IPS DF 6.9 (cell line): ENCODE results near the gene RPL13.

Experiments used
- DNase-seq: peaks from one replicate; pipeline ENCODE4 v3.0.0-alpha.2; 2013; ENCODE audit warnings: low read depth, low spot score
- H3K27ac ChIP-seq: one replicate; pipeline ENCODE4 v1.5.1; 2013; ENCODE audit warnings: low read length, control low read depth
- H3K27me3 ChIP-seq: 2 replicates; pipeline ENCODE4 v1.6.1; 2013; ENCODE audit warnings: mild to moderate bottlenecking, low read length; ENCODE audit not compliant: control insufficient read depth, insufficient read depth
- H3K36me3 ChIP-seq: 2 replicates; pipeline ENCODE4 v1.6.1; 2013; ENCODE audit warnings: low read length; ENCODE audit not compliant: control insufficient read depth, insufficient read depth
- H3K4me1 ChIP-seq: 2 replicates; pipeline ENCODE4 v1.6.1; 2013; ENCODE audit warnings: low read length; ENCODE audit not compliant: control insufficient read depth, insufficient read depth
- H3K4me3 ChIP-seq: 2 replicates; pipeline ENCODE4 v1.5.1; 2013; ENCODE audit warnings: mild to moderate bottlenecking, low read length
- H3K9me3 ChIP-seq: 2 replicates; pipeline ENCODE4 v1.6.1; 2013; ENCODE audit warnings: low read length, inconsistent platforms; ENCODE audit not compliant: control insufficient read depth, insufficient read depth
- WGBS: extraction: QIAGEN DNeasy Blood & Tissue Kit; methylation state at CpG from one replicate; pipeline ENCODE4 v1.1.7; 2013; ENCODE audit warnings: mixed read lengths, missing lambda C conversion rate; ENCODE audit not compliant: insufficient read length, insufficient coverage; 5-methylcytosine and 5-hydroxymethylcytosine counted together

Gene RPL13

GRCh38 chr16:89544713-89545043 is 15.8 kb upstream of the RPL13 start:
- no peak overlapping the region for H3K4me3 ChIP-seq
- no CpG with 5 or more reads among the region's 13 CpGs for WGBS
- no peaks in the 10 kb centered on the region for H3K27me3 ChIP-seq
- H3K36me3 ChIP-seq = peaks cover 21% of the 10 kb centered on the region
- no peak overlapping the region for H3K27ac ChIP-seq
- no peaks in the 10 kb centered on the region for H3K4me1 ChIP-seq
- no peak for DNase-seq
- H3K9me3 ChIP-seq = no peaks in the 10 kb centered on the region

GRCh38 chr16:89545044-89545830 is 15.2 kb upstream of the RPL13 start:
- H3K9me3 ChIP-seq = no peaks in the 10 kb centered on the region
- H3K36me3 ChIP-seq = peaks cover 21% of the 10 kb centered on the region
- H3K4me1 ChIP-seq = no peaks in the 10 kb centered on the region
- no peaks in the 10 kb centered on the region for H3K27me3 ChIP-seq
- no peak overlapping the region for H3K27ac ChIP-seq
- WGBS = no CpG with 5 or more reads among the region's 17 CpGs
- H3K4me3 ChIP-seq = no peak overlapping the region
- DNase-seq = no peak

- no peak overlapping the region for H3K27ac ChIP-seq
- no peak overlapping the region for H3K4me3 ChIP-seq
- H3K4me1 ChIP-seq = no peaks in the 10 kb centered on the region
- WGBS = no CpG with 5 or more reads among the region's 26 CpGs
- no peaks in the 10 kb centered on the region for H3K27me3 ChIP-seq
- peaks cover 25% of the 10 kb centered on the region for H3K36me3 ChIP-seq
- H3K9me3 ChIP-seq = no peaks in the 10 kb centered on the region
- DNase-seq = no peak
Observed at GRCh38 chr16:89545831-89546574, 14.5 kb upstream of the RPL13 start.

GRCh38 chr16:89546781-89547180 is 13.7 kb upstream of the RPL13 start:
- no peak overlapping the region for H3K27ac ChIP-seq
- no peaks in the 10 kb centered on the region for H3K4me1 ChIP-seq
- H3K9me3 ChIP-seq = no peaks in the 10 kb centered on the region
- DNase-seq = no peak
- H3K36me3 ChIP-seq = peaks cover 28% of the 10 kb centered on the region
- H3K27me3 ChIP-seq = no peaks in the 10 kb centered on the region
- H3K4me3 ChIP-seq = no peak overlapping the region
- no CpG with 5 or more reads among the region's 19 CpGs for WGBS

GRCh38 chr16:89547291-89547690 is 13.2 kb upstream of the RPL13 start:
- H3K4me3 ChIP-seq = no peak overlapping the region
- no peaks in the 10 kb centered on the region for H3K27me3 ChIP-seq
- no peak for DNase-seq
- H3K9me3 ChIP-seq = no peaks in the 10 kb centered on the region
- no peaks in the 10 kb centered on the region for H3K4me1 ChIP-seq
- WGBS = no CpG with 5 or more reads among the region's 17 CpGs
- no peak overlapping the region for H3K27ac ChIP-seq
- peaks cover 28% of the 10 kb centered on the region for H3K36me3 ChIP-seq

GRCh38 chr16:89547860-89548259 is 12.6 kb upstream of the RPL13 start:
- no peaks in the 10 kb centered on the region for H3K9me3 ChIP-seq
- WGBS = no CpG with 5 or more reads among the region's 20 CpGs
- H3K27ac ChIP-seq = no peak overlapping the region
- no peak for DNase-seq
- no peak overlapping the region for H3K4me3 ChIP-seq
- H3K27me3 ChIP-seq = no peaks in the 10 kb centered on the region
- no peaks in the 10 kb centered on the region for H3K4me1 ChIP-seq
- peaks cover 31% of the 10 kb centered on the region for H3K36me3 ChIP-seq

GRCh38 chr16:89548344-89549006 is 12.0 kb upstream of the RPL13 start:
- no peaks in the 10 kb centered on the region for H3K27me3 ChIP-seq

GRCh38 chr16:89549007-89549700 is 11.3 kb upstream of the RPL13 start:
- peaks cover 36% of the 10 kb centered on the region for H3K36me3 ChIP-seq
- H3K4me1 ChIP-seq = no peaks in the 10 kb centered on the region
- no peak for DNase-seq
- H3K9me3 ChIP-seq = no peaks in the 10 kb centered on the region
- H3K4me3 ChIP-seq = no peak overlapping the region
- WGBS = no CpG with 5 or more reads among the region's 10 CpGs
- no peaks in the 10 kb centered on the region for H3K27me3 ChIP-seq
- H3K27ac ChIP-seq = no peak overlapping the region

More at GRCh38 chr16:89548344-89549006, 12.0 kb upstream of the RPL13 start:
- no peak overlapping the region for H3K4me3 ChIP-seq
- DNase-seq = no peak
- no peak overlapping the region for H3K27ac ChIP-seq
- H3K4me1 ChIP-seq = no peaks in the 10 kb centered on the region
- WGBS = no CpG with 5 or more reads among the region's 28 CpGs
- H3K9me3 ChIP-seq = no peaks in the 10 kb centered on the region
- H3K36me3 ChIP-seq = peaks cover 33% of the 10 kb centered on the region

- Histone ChIP-seq H3K4me1 (no peaks in the 10 kb centered on the region), H3K9me3 (no peaks in the 10 kb centered on the region), H3K27ac (no peak overlapping the region), H3K4me3 (no peak overlapping the region), H3K36me3 (peaks cover 36% of the 10 kb centered on the region), H3K27me3 (no peaks in the 10 kb centered on the region)
- DNase-seq = no peak
- WGBS = no CpG with 5 or more reads among the region's 22 CpGs
Observed at GRCh38 chr16:89550421-89551007, 10.0 kb upstream of the RPL13 start.

GRCh38 chr16:89552329-89552728 is 8.2 kb upstream of the RPL13 start:
- peaks cover 43% of the 10 kb centered on the region for H3K36me3 ChIP-seq

More at GRCh38 chr16:89552329-89552728, 8.2 kb upstream of the RPL13 start:
- no peak for DNase-seq
- Histone ChIP-seq H3K4me3 (no peak overlapping the region), H3K27ac (no peak overlapping the region), H3K4me1 (no peaks in the 10 kb centered on the region), H3K27me3 (no peaks in the 10 kb centered on the region), H3K9me3 (no peaks in the 10 kb centered on the region)
- WGBS = no CpG with 5 or more reads among the region's 22 CpGs
